ENCODE measurements around the gene IL21R. TPM values are rescaled to one million over a fixed set of nuclear protein-coding genes. Genes with fewer than 3 reads are reported as not detected.

Gene IL21R
- total RNA-seq, 1 donor, result 10.1 TPM

DNA sequence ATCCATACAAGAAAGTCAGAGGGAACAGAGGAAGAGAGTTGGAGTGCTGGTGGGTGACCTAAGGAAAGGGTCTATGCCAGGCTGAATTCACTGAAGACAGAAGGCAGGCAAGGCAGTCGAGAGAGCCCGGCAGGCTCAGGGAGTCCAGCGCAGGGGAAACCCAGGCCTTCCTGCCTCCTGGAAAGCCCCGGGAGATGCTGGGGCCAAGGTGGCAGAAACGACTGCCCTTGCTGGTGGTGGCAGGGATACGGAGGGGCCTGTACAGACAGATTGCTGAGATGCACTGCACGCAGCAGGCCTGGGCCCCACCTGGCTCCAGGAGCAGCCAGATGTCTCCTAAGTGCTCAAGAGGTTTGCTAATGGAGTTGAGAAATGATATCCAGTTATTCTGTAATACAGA lies 87.9 kb downstream of the IL21R start:
- no peaks in the 10 kb centered on the region for H4K20me1 ChIP-seq (ENCODE audit: insufficient read depth, low read length)
- H3K27me3 ChIP-seq (ENCODE audit: insufficient read depth, low read length), result no peaks in the 10 kb centered on the region
- no peak overlapping the region for H3K4me2 ChIP-seq (ENCODE audit: insufficient read depth, low read length)
- H3K36me3 ChIP-seq (ENCODE audit: insufficient read depth, low read length), result peaks cover 95% of the 10 kb centered on the region
- no peak for TF ChIP-seq CTCF (IDR thresholded peaks at IDR 0.05; ENCODE audit: extremely low read depth, low read depth, low read length)
- no peak overlapping the region for H3K27ac ChIP-seq (ENCODE audit: low read depth, low read length)
- H3K9me3 ChIP-seq (ENCODE audit: low read depth, low read length), result no peaks in the 10 kb centered on the region
- no peaks in the 10 kb centered on the region for H3K79me2 ChIP-seq (ENCODE audit: insufficient read depth, low read length)
- H3K4me3 ChIP-seq (ENCODE audit: insufficient read depth, low read length), result no peak overlapping the region
- no peak overlapping the region for H2AFZ ChIP-seq (ENCODE audit: low read length)
- peak; percentile 9 for DNase-seq (ENCODE audit: insufficient read length, low spot score, missing footprints)
- no peaks in the 10 kb centered on the region for H3K4me1 ChIP-seq (ENCODE audit: insufficient read depth, low read length)

DNA sequence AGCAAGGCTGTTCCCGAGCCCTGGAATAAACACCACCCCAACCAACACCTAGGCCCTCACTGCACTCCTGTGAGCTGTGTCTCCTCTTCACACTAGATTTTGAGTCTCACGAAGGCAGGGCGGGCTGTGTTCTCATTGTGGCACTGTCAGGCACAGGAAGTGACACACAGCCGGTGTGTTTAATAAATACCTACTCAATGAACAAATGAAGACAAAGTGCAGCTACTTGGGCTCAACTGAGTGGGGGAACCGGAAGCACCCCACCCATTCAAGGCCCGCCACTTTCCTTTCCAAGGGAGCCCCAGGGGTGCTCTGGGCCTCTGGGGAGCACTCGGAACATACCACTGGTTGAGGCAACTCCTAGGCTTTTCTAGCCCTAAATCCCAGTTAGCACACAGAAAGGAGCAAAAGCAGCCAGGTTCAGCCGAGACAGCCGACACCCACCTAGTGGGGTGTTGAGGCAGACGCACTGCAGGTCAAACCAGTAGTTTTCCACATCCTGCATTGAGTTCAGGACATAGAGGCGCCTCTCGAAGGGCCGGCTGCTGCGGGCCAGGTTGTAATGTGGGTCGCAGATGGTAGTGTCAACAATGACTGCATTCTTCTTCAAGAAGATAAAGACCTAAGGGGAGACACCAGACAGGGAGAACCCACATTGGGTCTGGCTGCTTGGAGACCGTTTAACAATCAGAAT lies 90.1 kb downstream of the IL21R start:
- Histone ChIP-seq H3K79me2 (ENCODE audit: insufficient read depth, low read length) (no peaks in the 10 kb centered on the region), H3K4me3 (ENCODE audit: insufficient read depth, low read length) (no peak overlapping the region), H2AFZ (ENCODE audit: low read length) (no peak overlapping the region), H3K27ac (ENCODE audit: low read depth, low read length) (no peak overlapping the region), H3K27me3 (ENCODE audit: insufficient read depth, low read length) (no peaks in the 10 kb centered on the region), H3K4me2 (ENCODE audit: insufficient read depth, low read length) (no peak overlapping the region), H3K4me1 (ENCODE audit: insufficient read depth, low read length) (no peaks in the 10 kb centered on the region), H3K9me3 (ENCODE audit: low read depth, low read length) (no peaks in the 10 kb centered on the region), H4K20me1 (ENCODE audit: insufficient read depth, low read length) (no peaks in the 10 kb centered on the region), H3K36me3 (ENCODE audit: insufficient read depth, low read length) (peaks cover 85% of the 10 kb centered on the region)
- peak; percentile 81 for DNase-seq (ENCODE audit: insufficient read length, low spot score, missing footprints)
- TF ChIP-seq CTCF (IDR thresholded peaks at IDR 0.05; ENCODE audit: extremely low read depth, low read depth, low read length), result no peak

DNA sequence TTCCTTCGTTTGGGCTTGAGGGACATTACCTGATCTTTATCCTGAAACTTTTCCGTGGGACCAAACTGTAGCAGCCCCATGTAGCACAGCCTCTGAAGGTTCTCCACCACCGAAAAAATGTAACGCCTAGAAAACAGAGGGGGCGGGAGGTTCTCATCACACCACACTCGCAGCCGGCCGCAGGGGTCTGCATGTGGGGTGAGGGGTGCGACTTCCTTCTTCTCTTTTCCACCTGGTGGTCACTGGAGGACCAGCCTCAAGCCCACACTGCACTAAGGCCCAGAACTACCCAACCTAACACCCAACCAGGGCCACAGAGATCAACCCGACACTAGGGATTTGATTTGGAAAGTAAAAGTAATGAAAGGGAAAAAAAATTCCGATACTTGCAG lies 90.6 kb downstream of the IL21R start:
- peaks cover 86% of the 10 kb centered on the region for H3K36me3 ChIP-seq (ENCODE audit: insufficient read depth, low read length)
- H3K27me3 ChIP-seq (ENCODE audit: insufficient read depth, low read length), result no peaks in the 10 kb centered on the region
- TF ChIP-seq CTCF (IDR thresholded peaks at IDR 0.05; ENCODE audit: extremely low read depth, low read depth, low read length), result no peak
- no peaks in the 10 kb centered on the region for H3K4me1 ChIP-seq (ENCODE audit: insufficient read depth, low read length)
- no peak overlapping the region for H3K4me2 ChIP-seq (ENCODE audit: insufficient read depth, low read length)
- H3K79me2 ChIP-seq (ENCODE audit: insufficient read depth, low read length), result no peaks in the 10 kb centered on the region
- H2AFZ ChIP-seq (ENCODE audit: low read length), result no peak overlapping the region
- peak; percentile 9 for DNase-seq (ENCODE audit: insufficient read length, low spot score, missing footprints)
- H3K27ac ChIP-seq (ENCODE audit: low read depth, low read length), result no peak overlapping the region
- H4K20me1 ChIP-seq (ENCODE audit: insufficient read depth, low read length), result no peaks in the 10 kb centered on the region
- no peaks in the 10 kb centered on the region for H3K9me3 ChIP-seq (ENCODE audit: low read depth, low read length)
- no peak overlapping the region for H3K4me3 ChIP-seq (ENCODE audit: insufficient read depth, low read length)

- peak; percentile 79 for DNase-seq (ENCODE audit: insufficient read length, low spot score, missing footprints)
- Histone ChIP-seq H3K9me3 (ENCODE audit: low read depth, low read length) (no peaks in the 10 kb centered on the region), H3K4me1 (ENCODE audit: insufficient read depth, low read length) (no peaks in the 10 kb centered on the region), H4K20me1 (ENCODE audit: insufficient read depth, low read length) (no peaks in the 10 kb centered on the region), H2AFZ (ENCODE audit: low read length) (no peak overlapping the region), H3K27me3 (ENCODE audit: insufficient read depth, low read length) (no peaks in the 10 kb centered on the region), H3K79me2 (ENCODE audit: insufficient read depth, low read length) (no peaks in the 10 kb centered on the region), H3K4me3 (ENCODE audit: insufficient read depth, low read length) (no peak overlapping the region), H3K36me3 (ENCODE audit: insufficient read depth, low read length) (peaks cover 83% of the 10 kb centered on the region), H3K4me2 (ENCODE audit: insufficient read depth, low read length) (no peak overlapping the region), H3K27ac (ENCODE audit: low read depth, low read length) (no peak overlapping the region)
- TF ChIP-seq CTCF (IDR thresholded peaks at IDR 0.05; ENCODE audit: extremely low read depth, low read depth, low read length), result no peak
Observed at GRCh38 chr16:27495191-27495590, 93.2 kb downstream of the IL21R start.
